MCF 10A (cell line): ENCODE data around the gene POSTN. TPM values are rescaled to one million over a fixed set of nuclear protein-coding genes. Genes with fewer than 3 reads are reported as not detected.

ENCODE experiments used
- BruUV-seq: library from RNA; stranded (reverse); fragments of 400-500 nt; replicated peaks from 2 replicates; lab custom pipeline; 2021; lab: Mats Ljungman, UMichigan
- CTCF ChIA-PET: fragments of 300-600 bp; sonication (Branson Sonifier 250); formaldehyde crosslinking; extraction: SDS; loops from one replicate; lab custom pipeline; 2021; ENCODE audit warnings: antibody characterized with exemption, inconsistent platforms; lab: Yijun Ruan, JAX
- POLR2A ChIA-PET: fragments of 300-600, 350-650 bp; sonication (Branson Sonifier 250); formaldehyde crosslinking; extraction: SDS; loops from one replicate; lab custom pipeline; 2020; ENCODE audit warnings: antibody characterized with exemption, inconsistent platforms; lab: Yijun Ruan, JAX
- DNase-seq: peaks from one replicate; pipeline ENCODE4 v3.0.0-alpha.2; 2018; ENCODE audit not compliant: unreplicated experiment
- H3K27ac Mint-ChIP-seq: one replicate; pipeline ENCODE4 v1.8.0; 2022; ENCODE audit warnings: mild to moderate bottlenecking, low read depth, mixed read lengths; ENCODE audit not compliant: unreplicated experiment
- H3K27me3 Mint-ChIP-seq: one replicate; pipeline ENCODE4 v1.8.0; 2022; ENCODE audit warnings: mixed read lengths; ENCODE audit not compliant: insufficient read depth, unreplicated experiment
- H3K36me3 Mint-ChIP-seq: one replicate; pipeline ENCODE4 v1.8.0; 2022; ENCODE audit warnings: mild to moderate bottlenecking, moderate library complexity, mixed read lengths; ENCODE audit not compliant: insufficient read depth, unreplicated experiment
- H3K4me1 Mint-ChIP-seq: one replicate; pipeline ENCODE4 v1.8.0; 2022; ENCODE audit warnings: mixed read lengths; ENCODE audit not compliant: insufficient read depth, unreplicated experiment
- H3K4me3 Mint-ChIP-seq: one replicate; pipeline ENCODE4 v1.8.0; 2022; ENCODE audit warnings: mild to moderate bottlenecking, moderate library complexity, mixed read lengths; ENCODE audit not compliant: unreplicated experiment
- H3K9me3 Mint-ChIP-seq: one replicate; pipeline ENCODE4 v1.8.0; 2022; ENCODE audit warnings: mixed read lengths; ENCODE audit not compliant: unreplicated experiment
- intact Hi-C: fragments of 100-400 bp; cut with micrococcal nuclease; formaldehyde crosslinking; loops from 2 replicates; pipeline ENCODE4 v1.14.1; 2022
- total RNA-seq: library from RNA; stranded (reverse); gene quantifications from 2 replicates; pipeline ENCODE4 v1.2.3, GENCODE V29; 2022
- TF ChIP-seq, protein P1 (sequence below): fragments of 200-600 bp; IDR thresholded peaks from one replicate; pipeline ENCODE4 v1.8.0; 2022; ENCODE audit warnings: antibody characterized with exemption, mild to moderate bottlenecking; ENCODE audit not compliant: unreplicated experiment

Gene POSTN
- total RNA-seq, 1 experiment from 2014 or later: 73.0 TPM

DNA sequence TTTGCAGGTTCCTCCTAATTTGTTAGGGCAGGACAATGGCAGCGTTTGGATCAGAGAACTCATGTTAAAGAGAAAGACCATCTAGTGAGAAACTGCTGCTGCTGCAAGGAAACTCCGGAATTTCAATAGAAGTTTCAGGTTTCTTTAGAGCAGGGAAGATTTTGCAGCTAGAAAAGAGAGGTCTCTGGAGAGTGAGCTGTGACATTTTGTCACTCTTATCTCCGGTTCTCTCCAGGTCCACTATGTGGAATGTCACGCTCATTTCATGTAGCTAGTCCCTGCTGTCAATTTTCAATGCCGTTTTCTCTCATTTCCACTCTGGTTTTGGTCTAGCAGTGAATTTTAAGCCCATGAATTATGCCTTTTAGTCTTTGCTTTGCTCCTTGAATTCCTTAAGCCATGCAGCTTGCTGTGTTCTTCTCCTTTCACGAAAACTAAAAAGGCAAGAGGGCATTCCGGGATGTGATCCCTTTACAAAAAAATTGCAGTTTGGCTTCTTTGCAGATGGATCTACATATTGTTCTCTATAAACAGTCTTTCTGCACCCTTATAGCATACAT lies 46.7 kb upstream of the POSTN start:
- BruUV-seq: no TSS peak
- no peak for DNase-seq
- intact Hi-C loops: loop anchor here (10.0 kb wide), 1 partner anchor 770 kb away; no protein-coding TSS in a partner anchor
- ChIA-PET POLR2A (no interaction called here), CTCF (interaction anchor here (0.6 kb wide), 2 partner anchors 17 to 1118 kb away, joined by 3 read pairs; no protein-coding TSS in a partner anchor)
- no peaks in the 10 kb centered on the region for H3K4me1 Mint-ChIP-seq
- TF ChIP-seq, protein P1, sequence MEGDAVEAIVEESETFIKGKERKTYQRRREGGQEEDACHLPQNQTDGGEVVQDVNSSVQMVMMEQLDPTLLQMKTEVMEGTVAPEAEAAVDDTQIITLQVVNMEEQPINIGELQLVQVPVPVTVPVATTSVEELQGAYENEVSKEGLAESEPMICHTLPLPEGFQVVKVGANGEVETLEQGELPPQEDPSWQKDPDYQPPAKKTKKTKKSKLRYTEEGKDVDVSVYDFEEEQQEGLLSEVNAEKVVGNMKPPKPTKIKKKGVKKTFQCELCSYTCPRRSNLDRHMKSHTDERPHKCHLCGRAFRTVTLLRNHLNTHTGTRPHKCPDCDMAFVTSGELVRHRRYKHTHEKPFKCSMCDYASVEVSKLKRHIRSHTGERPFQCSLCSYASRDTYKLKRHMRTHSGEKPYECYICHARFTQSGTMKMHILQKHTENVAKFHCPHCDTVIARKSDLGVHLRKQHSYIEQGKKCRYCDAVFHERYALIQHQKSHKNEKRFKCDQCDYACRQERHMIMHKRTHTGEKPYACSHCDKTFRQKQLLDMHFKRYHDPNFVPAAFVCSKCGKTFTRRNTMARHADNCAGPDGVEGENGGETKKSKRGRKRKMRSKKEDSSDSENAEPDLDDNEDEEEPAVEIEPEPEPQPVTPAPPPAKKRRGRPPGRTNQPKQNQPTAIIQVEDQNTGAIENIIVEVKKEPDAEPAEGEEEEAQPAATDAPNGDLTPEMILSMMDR: no peak
- no peak overlapping the region for H3K4me3 Mint-ChIP-seq
- H3K27me3 Mint-ChIP-seq: no peaks in the 10 kb centered on the region
- H3K9me3 Mint-ChIP-seq: no peaks in the 10 kb centered on the region
- no peak overlapping the region for H3K27ac Mint-ChIP-seq
- H3K36me3 Mint-ChIP-seq: no peaks in the 10 kb centered on the region

DNA sequence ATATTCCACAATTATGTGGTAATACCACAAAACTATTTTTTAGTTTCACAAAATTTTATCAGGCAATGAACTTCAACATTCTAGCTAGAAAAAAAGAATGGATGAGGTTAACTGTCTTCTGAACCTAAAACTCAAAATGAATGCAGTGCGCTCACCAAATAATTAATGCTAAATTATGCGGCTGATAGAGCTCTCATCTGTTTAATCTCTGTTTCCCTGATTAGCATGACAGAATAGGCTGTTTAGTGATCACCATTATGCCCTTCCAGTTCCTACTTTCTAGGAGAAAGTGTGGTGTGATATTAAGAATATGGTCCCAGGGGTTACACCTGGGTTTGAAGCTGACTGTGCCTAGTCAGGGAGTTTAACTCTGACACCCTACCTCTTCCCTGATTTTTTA lies 42.8 kb upstream of the POSTN start:
- no TSS peak for BruUV-seq
- intact Hi-C loops: loop anchor here (5.0 to 10.0 kb wide), 3 partner anchors 126 to 773 kb away; no protein-coding TSS in a partner anchor
- Mint-ChIP-seq H3K4me1 (no peaks in the 10 kb centered on the region), H3K27ac (no peak overlapping the region), H3K9me3 (no peaks in the 10 kb centered on the region), H3K27me3 (no peaks in the 10 kb centered on the region), H3K36me3 (no peaks in the 10 kb centered on the region), H3K4me3 (no peak overlapping the region)
- DNase-seq: no peak
- TF ChIP-seq, protein P1: no peak
- ChIA-PET CTCF (interaction anchor here (0.5 to 2.3 kb wide), 10 partner anchors 9 to 941 kb away, joined by 3 to 13 read pairs (median 4); partner anchors contain the start of gene TRPC4), POLR2A (no interaction called here)

DNA sequence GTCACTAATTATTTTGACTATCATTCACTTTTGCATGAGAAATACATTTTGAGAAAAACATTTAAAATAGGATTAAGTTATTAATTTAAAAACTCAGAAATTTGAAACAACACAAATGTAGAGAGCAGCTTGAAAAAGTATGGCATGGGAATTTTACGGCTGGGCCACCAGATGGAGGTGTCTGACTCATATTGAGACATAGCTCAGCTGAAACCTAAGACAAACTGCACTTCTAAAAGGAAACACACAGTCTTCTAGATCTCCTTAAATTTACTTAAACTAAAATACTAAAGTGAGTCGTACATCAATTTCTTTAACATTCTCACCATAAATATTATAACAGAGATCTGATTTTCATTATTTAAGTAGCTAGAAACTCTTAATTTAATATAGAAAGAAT lies 41.9 kb upstream of the POSTN start:
- POLR2A ChIA-PET: no interaction called here
- TF ChIP-seq, protein P1: peak; percentile 59
- Mint-ChIP-seq H3K27ac (no peak overlapping the region), H3K4me3 (no peak overlapping the region), H3K36me3 (no peaks in the 10 kb centered on the region), H3K4me1 (no peaks in the 10 kb centered on the region), H3K27me3 (no peaks in the 10 kb centered on the region), H3K9me3 (no peaks in the 10 kb centered on the region)
- no TSS peak for BruUV-seq
- intact Hi-C loops: loop anchor here (1.0 to 10.0 kb wide), 6 partner anchors 127 to 942 kb away; no protein-coding TSS in a partner anchor
- CTCF ChIA-PET: interaction anchor here (0.6 to 2.3 kb wide), 13 partner anchors 8 to 1276 kb away, joined by 3 to 13 read pairs (median 3); partner anchors contain the start of gene TRPC4
- peak; percentile 53 for DNase-seq

DNA sequence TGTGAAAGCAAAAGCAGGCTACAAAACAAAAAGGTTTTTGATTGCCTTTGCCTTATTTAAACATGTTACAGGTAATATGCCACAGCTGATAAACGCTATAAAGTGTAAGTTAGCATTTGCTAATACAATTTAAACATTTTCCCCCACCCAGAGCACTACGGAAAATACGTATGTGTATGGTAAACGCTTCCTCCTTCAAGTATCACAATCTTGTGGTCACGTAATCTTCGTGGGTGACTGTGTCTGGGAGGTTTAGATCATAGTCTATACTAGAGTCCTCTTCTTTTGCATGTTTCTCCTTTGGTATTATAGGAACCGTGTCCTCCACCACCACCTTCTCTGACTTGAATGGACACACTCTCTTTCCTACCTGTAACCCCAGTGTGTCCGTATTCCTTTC lies 38.1 kb upstream of the POSTN start:
- no peaks in the 10 kb centered on the region for H3K27me3 Mint-ChIP-seq
- CTCF ChIA-PET: interaction anchor here (0.6 kb wide), 1 partner anchor 481 kb away, joined by 3 read pairs; no protein-coding TSS in a partner anchor
- H3K4me3 Mint-ChIP-seq: no peak overlapping the region
- TF ChIP-seq, protein P1: no peak
- POLR2A ChIA-PET: interaction anchor here (0.7 kb wide), 1 partner anchor 25 kb away, joined by 3 read pairs; no protein-coding TSS in a partner anchor
- H3K9me3 Mint-ChIP-seq: no peaks in the 10 kb centered on the region
- no TSS peak for BruUV-seq
- no peak overlapping the region for H3K27ac Mint-ChIP-seq
- H3K4me1 Mint-ChIP-seq: no peaks in the 10 kb centered on the region
- intact Hi-C loops: no loop called here
- H3K36me3 Mint-ChIP-seq: no peaks in the 10 kb centered on the region
- no peak for DNase-seq
